Cardiac muscle cell (in vitro differentiated cells and primary cell): ENCODE data around the gene ARHGEF2. TPM values are rescaled to one million over a fixed set of nuclear protein-coding genes. Genes with fewer than 3 reads are reported as not detected.
A peak's percentile ranks its signal among the peaks of the same experiment; 100 is the strongest.

Experiments
- DNase-seq, 2 donors: peaks; one replicate each; pipeline versions ENCODE4 v3.0.0 to v3.0.0-alpha.2; 2010 to 2017; ENCODE audit warnings: low read depth in 1 of 2, low spot score in 1 of 2
- H3K27ac ChIP-seq: fragments of 200-600 bp; sonication (generic); 2 replicates; pipeline ENCODE4 v1.5.1; 2016
- H3K27me3 ChIP-seq: fragments of 200-600 bp; sonication (generic); 2 replicates; pipeline ENCODE4 v1.6.0; 2016; ENCODE audit warnings: control low read depth
- H3K36me3 ChIP-seq: fragments of 200-600 bp; sonication (generic); 2 replicates; pipeline ENCODE4 v1.5.1; 2016; ENCODE audit warnings: control low read depth
- H3K4me1 ChIP-seq: fragments of 200-600 bp; sonication (generic); 2 replicates; pipeline ENCODE4 v1.8.1; 2017; ENCODE audit warnings: low read depth, mild to moderate bottlenecking, mixed run types
- H3K4me3 ChIP-seq: fragments of 200-600 bp; sonication (generic); 2 replicates; pipeline ENCODE4 v1.5.1; 2016; ENCODE audit warnings: mild to moderate bottlenecking
- H3K9me3 ChIP-seq: fragments of 200-600 bp; sonication (generic); 2 replicates; pipeline ENCODE4 v1.5.1; 2017; ENCODE audit warnings: low read depth, mild to moderate bottlenecking, control low read depth
- polyA plus RNA-seq: library from polyadenylated mRNA; unstranded; fragments of >200 nt; fragmentation: Nextera tagmentation; extraction: Ambion mirVana; gene quantifications from 2 replicates; pipeline ENCODE4 v1.2.1, GENCODE V29; 2016
- total RNA-seq: library from RNA; depleted of rRNA; stranded (reverse); fragments of >200 nt; gene quantifications from 2 replicates; pipeline ENCODE4 v1.2.3, GENCODE V29; 2016
- TF ChIP-seq, protein P1 (sequence below): IDR thresholded peaks from 2 replicates; pipeline ENCODE4 v1.5.1; 2012; ENCODE audit warnings: low read depth, mild to moderate bottlenecking, low read length

Gene ARHGEF2
- total and polyA plus RNA-seq, 2 experiments from 2014 or later, result 38.6 to 126 TPM

GRCh38 chr1:156001662-156002171, 23.4 kb upstream of the ARHGEF2 start:
- DNase-seq, result peak in 1 of 2 donors; percentile 30
- Histone ChIP-seq H3K4me3 (no peak overlapping the region), H3K4me1 (peaks cover 18% of the 10 kb centered on the region), H3K36me3 (no peaks in the 10 kb centered on the region), H3K9me3 (no peaks in the 10 kb centered on the region), H3K27ac (peak overlapping the region; percentile 47), H3K27me3 (no peaks in the 10 kb centered on the region)
- TF ChIP-seq, protein P1, sequence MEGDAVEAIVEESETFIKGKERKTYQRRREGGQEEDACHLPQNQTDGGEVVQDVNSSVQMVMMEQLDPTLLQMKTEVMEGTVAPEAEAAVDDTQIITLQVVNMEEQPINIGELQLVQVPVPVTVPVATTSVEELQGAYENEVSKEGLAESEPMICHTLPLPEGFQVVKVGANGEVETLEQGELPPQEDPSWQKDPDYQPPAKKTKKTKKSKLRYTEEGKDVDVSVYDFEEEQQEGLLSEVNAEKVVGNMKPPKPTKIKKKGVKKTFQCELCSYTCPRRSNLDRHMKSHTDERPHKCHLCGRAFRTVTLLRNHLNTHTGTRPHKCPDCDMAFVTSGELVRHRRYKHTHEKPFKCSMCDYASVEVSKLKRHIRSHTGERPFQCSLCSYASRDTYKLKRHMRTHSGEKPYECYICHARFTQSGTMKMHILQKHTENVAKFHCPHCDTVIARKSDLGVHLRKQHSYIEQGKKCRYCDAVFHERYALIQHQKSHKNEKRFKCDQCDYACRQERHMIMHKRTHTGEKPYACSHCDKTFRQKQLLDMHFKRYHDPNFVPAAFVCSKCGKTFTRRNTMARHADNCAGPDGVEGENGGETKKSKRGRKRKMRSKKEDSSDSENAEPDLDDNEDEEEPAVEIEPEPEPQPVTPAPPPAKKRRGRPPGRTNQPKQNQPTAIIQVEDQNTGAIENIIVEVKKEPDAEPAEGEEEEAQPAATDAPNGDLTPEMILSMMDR, result no peak

DNA sequence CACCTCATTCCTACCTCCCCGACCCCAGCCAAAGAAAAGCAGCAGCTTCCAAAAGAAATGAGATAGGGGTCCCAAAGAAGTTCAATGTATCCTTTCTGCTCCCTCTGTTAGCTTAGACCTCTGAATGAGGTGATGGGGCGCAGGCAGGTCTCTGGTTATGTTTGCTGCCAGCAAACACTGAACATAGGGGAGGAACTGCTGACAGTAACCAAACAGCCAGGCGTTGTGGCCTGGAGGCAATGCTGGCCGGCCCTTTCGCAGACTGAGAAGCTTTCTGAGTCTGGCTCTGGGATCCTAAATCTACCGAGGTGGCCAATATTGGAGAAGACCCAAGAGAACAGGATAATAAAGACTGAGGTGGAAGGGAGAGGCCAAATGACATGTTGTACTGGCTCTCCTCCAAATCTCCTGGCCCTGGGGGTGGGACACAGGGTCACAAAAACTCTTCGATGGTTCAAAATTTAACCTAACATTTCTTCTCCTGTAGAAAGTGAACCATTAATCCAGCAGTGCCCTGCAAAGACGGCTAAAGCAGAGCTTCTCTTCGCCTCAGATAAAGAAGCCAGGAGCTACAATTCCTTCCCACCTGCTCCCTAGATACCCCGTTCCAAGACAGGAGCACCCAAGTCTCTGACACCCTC, 22.8 kb upstream of the ARHGEF2 start:
- Histone ChIP-seq H3K27me3 (no peaks in the 10 kb centered on the region), H3K4me1 (peaks cover 22% of the 10 kb centered on the region), H3K4me3 (no peak overlapping the region), H3K36me3 (no peaks in the 10 kb centered on the region), H3K9me3 (no peaks in the 10 kb centered on the region), H3K27ac (peak overlapping the region; percentile 47)
- TF ChIP-seq, protein P1, result no peak
- no peak for DNase-seq

DNA sequence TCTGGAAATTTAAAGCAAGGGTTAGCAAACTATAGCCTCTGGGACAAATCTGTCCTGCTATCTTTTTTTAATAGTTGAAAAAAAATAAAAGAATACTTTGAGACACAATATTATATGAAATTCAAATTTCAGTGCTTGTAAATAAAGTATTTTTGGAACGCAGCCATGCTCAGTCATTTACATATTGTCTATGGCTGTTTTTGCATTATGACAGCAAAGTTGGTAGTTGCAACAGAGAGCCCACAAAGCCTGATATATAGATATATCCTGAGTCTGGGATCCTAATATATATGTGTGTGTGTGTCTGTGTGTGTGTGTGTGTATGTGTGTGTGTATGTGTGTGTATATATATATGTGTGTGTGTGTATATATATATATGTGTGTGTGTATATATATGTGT, 21.6 kb upstream of the ARHGEF2 start:
- Histone ChIP-seq H3K36me3 (no peaks in the 10 kb centered on the region), H3K9me3 (no peaks in the 10 kb centered on the region), H3K27ac (no peak overlapping the region), H3K27me3 (no peaks in the 10 kb centered on the region), H3K4me3 (no peak overlapping the region), H3K4me1 (peaks cover 22% of the 10 kb centered on the region)
- TF ChIP-seq, protein P1, result no peak
- DNase-seq, result no peak

DNA sequence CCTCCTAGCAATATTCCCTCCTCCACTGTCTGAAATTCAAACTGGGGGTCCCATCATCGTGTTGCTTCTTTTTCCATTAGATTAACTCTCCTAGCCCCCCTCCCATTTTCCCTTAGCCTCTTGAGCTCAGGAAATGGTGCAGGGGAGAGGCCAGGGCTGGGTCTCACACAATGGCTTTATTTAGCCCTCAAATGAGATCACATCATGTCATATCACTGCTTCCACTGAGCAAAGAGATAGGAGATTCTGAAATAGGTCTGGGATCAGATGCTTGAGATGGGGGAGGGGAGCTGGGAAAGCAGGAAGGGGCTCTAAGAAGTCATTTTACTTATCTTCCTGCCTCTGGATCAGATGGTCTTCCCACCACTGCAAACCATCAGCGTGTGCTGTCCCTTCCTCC, 17.8 kb upstream of the ARHGEF2 start:
- Histone ChIP-seq H3K27ac (peak overlapping the region; percentile 26), H3K9me3 (no peaks in the 10 kb centered on the region), H3K4me1 (peaks cover 14% of the 10 kb centered on the region), H3K4me3 (no peak overlapping the region), H3K36me3 (no peaks in the 10 kb centered on the region), H3K27me3 (no peaks in the 10 kb centered on the region)
- TF ChIP-seq, protein P1, result no peak
- DNase-seq, result no peak

DNA sequence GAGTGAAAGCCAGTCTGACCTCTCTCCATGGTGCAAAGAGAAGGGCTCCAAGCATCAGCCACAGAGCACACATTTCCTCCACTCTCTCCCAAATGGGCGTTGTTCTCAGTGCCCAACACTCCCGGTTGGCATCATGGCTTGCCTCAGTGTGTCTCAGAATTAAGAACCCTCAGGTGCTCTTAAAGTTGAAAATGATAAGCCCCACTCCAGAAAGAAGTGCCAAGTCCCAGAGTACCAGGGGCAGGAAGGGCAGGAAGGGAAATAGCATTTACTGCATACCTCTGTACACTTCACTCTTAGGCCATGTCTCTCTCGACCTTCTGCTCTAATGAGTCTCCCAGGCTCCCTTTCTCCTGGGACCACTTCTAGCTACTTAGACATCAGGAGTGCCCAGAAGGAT, 15.2 kb upstream of the ARHGEF2 start:
- no peaks in the 10 kb centered on the region for H3K27me3 ChIP-seq
- peaks cover 14% of the 10 kb centered on the region for H3K4me1 ChIP-seq
- H3K4me3 ChIP-seq, result no peak overlapping the region
- TF ChIP-seq, protein P1, result no peak
- H3K9me3 ChIP-seq, result no peaks in the 10 kb centered on the region
- peak overlapping the region; percentile 21 for H3K27ac ChIP-seq
- DNase-seq, result no peak
- H3K36me3 ChIP-seq, result no peaks in the 10 kb centered on the region
